ENCODE measurements around the gene BHLHE40.

DNA sequence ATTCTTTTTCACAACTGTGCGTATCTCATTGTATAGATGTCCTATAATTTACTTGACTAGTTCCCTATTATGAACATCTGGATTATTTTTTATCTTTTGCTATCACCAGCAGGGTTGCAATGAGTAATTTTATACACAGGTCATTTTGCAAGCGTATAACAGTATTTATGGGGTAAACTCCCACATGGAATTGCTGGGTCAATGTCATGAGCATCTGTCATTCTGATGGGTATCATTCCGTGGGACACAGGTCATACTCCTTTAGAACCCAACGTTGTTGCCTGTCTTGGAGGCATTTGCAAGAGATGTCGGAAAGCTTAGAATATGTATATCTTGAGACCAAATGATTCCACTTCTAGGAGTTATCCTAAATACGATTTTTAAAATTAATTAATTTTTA is 12.9 kb downstream of the BHLHE40 start:
- TF ChIP-seq, protein P1, sequence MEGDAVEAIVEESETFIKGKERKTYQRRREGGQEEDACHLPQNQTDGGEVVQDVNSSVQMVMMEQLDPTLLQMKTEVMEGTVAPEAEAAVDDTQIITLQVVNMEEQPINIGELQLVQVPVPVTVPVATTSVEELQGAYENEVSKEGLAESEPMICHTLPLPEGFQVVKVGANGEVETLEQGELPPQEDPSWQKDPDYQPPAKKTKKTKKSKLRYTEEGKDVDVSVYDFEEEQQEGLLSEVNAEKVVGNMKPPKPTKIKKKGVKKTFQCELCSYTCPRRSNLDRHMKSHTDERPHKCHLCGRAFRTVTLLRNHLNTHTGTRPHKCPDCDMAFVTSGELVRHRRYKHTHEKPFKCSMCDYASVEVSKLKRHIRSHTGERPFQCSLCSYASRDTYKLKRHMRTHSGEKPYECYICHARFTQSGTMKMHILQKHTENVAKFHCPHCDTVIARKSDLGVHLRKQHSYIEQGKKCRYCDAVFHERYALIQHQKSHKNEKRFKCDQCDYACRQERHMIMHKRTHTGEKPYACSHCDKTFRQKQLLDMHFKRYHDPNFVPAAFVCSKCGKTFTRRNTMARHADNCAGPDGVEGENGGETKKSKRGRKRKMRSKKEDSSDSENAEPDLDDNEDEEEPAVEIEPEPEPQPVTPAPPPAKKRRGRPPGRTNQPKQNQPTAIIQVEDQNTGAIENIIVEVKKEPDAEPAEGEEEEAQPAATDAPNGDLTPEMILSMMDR (conservative IDR thresholded peaks at IDR 0.05; ENCODE audit: low read depth, low read length): no peak
- no peak for TF ChIP-seq CEBPB (IDR thresholded peaks at IDR 0.05; ENCODE audit: low read depth, low read length)
- TF ChIP-seq RAD21 (IDR thresholded peaks at IDR 0.05; ENCODE audit: low read length): no peak
- TF ChIP-seq POLR2A (IDR thresholded peaks at IDR 0.05; ENCODE audit: low read depth, low read length): no peak

Data from IMR-90 (cell line).